NCI-H82 (cell line): ENCODE measurements around the gene UQCR10.
A peak's percentile ranks its signal among the peaks of the same experiment; 100 is the strongest.
"Not testable (repeated sequence)": the region's sequence is repeated elsewhere in the genome, so short reads cannot be mapped to it uniquely, and the experiment has no call there.

Source experiments
- DNase-seq: peaks from one replicate; lab custom pipeline; 2025; lab: John Stamatoyannopoulos, UW

UQCR10 gene

DNA sequence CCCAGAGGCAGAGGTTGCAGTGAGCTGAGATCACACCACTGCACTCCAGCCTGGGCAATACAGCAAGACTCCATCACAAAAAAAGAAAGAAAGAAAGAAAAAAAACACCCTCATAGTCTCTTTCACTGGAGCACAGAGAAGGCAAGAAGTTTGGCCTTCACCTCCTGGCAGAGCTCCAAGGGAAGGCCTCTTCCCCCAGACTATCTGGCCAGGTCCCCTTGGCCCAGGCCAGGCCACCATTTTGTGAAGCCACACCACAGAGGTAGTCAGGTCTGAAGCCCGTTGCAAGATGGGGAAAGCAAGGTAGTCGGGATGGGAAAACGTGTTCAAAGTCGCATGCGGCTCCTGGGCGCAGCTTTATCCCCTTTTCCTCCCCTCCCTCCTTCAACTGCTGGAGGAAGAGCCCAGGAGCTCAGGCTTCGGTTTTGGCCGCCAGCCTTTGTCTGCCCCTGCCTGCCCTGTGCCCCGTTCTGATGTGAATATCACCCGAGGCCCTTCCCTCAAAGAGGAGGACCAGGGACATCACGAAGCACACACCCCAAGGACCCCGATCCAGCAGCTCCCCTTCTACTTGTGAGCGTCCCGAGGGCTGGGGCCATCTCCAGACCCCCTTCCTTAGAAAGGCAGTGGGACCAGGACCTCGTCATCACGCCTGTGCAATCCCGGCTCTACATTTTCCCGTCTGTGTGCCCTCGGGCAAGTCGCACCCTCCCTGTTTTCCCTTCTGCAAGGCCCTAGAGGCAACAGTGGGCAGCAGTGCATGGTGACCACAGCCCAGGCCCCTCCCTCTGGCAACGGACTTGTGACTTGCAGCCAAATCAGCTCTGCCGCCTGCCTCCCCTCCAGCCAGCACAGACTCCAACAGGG, 29.7 kb upstream of the UQCR10 start:
- DNase-seq = no peak

GRCh38 chr22:29738118-29738815, 28.9 kb upstream of the UQCR10 start:
- no peak for DNase-seq

DNA sequence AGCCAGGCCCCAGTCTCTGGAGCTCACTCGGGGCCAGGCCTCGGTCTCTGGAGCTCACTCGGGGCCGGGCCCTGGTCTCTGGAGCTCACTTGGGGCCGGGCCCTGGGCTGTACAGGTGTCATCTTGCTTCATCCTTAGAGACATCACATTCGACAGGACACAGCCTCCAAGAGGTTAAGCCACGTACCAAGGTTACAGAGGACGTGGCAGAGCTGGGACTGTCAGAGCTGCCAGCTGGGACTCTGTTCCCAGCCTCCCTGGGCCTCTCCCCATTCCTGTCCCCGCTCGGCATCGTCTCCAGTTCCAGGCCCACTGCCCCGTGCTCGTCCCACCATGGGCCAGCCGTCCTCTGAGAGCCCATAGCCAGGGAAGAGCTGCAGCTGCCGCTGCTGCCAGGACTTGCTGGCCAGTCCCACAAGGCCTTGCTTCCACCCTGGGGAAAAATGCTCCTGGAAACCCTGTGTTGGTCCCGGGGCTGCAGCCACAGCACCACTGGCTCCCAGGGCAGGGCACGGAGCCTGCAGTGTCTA, 27.8 kb upstream of the UQCR10 start:
- no peak for DNase-seq

GRCh38 chr22:29740216-29740615, 27.0 kb upstream of the UQCR10 start:
- no peak for DNase-seq

GRCh38 chr22:29741926-29742325, 25.2 kb upstream of the UQCR10 start:
- no peak for DNase-seq

- DNase-seq = no peak
These were observed 24.8 kb upstream of the UQCR10 start for GRCh38 chr22:29742326-29742725.

- peak; percentile 74 for DNase-seq
These were observed 22.3 kb upstream of the UQCR10 start for GRCh38 chr22:29744902-29745301.

GRCh38 chr22:29747832-29748231, 19.3 kb upstream of the UQCR10 start:
- no peak for DNase-seq

- DNase-seq = no peak
These were observed 18.8 kb upstream of the UQCR10 start for GRCh38 chr22:29748248-29748893.

GRCh38 chr22:29750029-29750428, 17.1 kb upstream of the UQCR10 start:
- no peak for DNase-seq

GRCh38 chr22:29750559-29751538, 16.3 kb upstream of the UQCR10 start:
- peak; percentile 43 for DNase-seq

GRCh38 chr22:29751669-29752068, 15.5 kb upstream of the UQCR10 start:
- DNase-seq = no peak

- DNase-seq = no peak
These were observed 13.1 kb upstream of the UQCR10 start for GRCh38 chr22:29753808-29754657.

GRCh38 chr22:29754658-29755395, 12.3 kb upstream of the UQCR10 start:
- DNase-seq = not testable (repeated sequence)

DNA sequence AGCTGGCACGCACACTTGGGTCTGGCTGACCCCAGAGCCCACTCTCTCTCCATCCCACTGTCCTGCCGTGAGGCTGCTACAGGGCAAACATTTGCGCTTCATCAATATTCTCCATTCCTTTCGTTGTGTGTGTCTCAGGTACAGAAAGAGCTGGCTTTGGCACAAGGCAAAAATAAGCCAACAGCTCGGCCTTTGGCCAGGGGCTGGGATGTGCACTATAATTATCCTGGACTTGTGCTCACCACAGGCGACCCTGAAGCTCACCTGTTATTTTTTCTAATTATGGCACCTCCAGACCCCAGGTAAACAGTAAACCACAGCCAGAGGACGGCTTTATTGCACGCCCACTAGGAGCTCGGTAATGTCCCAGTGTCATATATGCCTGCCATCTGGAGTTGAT, 11.3 kb upstream of the UQCR10 start:
- DNase-seq = no peak

DNA sequence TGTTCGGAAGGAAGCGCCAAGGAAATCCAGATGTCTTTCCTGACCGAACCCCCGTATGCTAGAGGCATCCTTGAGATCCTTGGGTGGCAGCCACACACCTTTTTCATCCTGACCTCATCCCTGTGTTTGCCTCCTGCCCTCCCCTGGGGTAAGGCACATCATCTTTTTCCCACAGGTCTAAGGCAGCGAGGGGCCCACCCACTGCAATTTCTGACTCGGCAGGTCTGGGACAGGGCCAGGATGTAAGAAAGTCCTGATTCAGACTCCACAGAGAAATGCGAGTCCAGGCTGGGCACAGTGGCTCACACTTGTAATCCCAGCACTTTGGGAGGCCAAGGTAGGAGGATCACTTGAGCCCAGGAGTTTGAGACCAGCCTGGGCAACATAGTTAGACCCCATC, 10.8 kb upstream of the UQCR10 start:
- DNase-seq = no peak

GRCh38 chr22:29757096-29757495, 10.1 kb upstream of the UQCR10 start:
- no peak for DNase-seq

- no peak for DNase-seq
These were observed 9.0 kb upstream of the UQCR10 start for GRCh38 chr22:29758068-29758622.

GRCh38 chr22:29758959-29759358, 8.2 kb upstream of the UQCR10 start:
- no peak for DNase-seq
